Colonic mucosa (tissue), 4 donors: ENCODE measurements around the gene NBAS. TPM values are rescaled to one million over a fixed set of nuclear protein-coding genes. Genes with fewer than 3 reads are reported as not detected.

ENCODE experiments used
- DNase-seq: peaks from one replicate; pipeline ENCODE4 v3.0.0-alpha.2; 2020
- H3K27ac ChIP-seq: fragments of 200-600 bp; one replicate; pipeline ENCODE4 v1.8.0; 2021
- H3K27me3 ChIP-seq: fragments of 200-600 bp; one replicate; pipeline ENCODE4 v1.8.0; 2021
- H3K36me3 ChIP-seq: fragments of 200-600 bp; one replicate; pipeline ENCODE4 v1.8.0; 2021
- H3K4me1 ChIP-seq: fragments of 200-600 bp; one replicate; pipeline ENCODE4 v1.8.0; 2021; ENCODE audit warnings: mild to moderate bottlenecking
- H3K4me3 ChIP-seq: fragments of 200-600 bp; one replicate; pipeline ENCODE4 v1.8.0; 2021
- H3K9ac ChIP-seq, 2 donors: one replicate each; pipeline ENCODE4 v1.7.0; 2013; ENCODE audit warnings: control low read depth in 2 of 2, low read depth in 2 of 2, low read length in 2 of 2
- H3K9me3 ChIP-seq: fragments of 200-600 bp; one replicate; pipeline ENCODE4 v1.8.0; 2021
- CTCF ChIP-seq: fragments of 200-600 bp; IDR thresholded peaks from one replicate; pipeline ENCODE4 v1.8.0; 2022; ENCODE audit warnings: antibody characterized with exemption, mild to moderate bottlenecking
- intact Hi-C: fragments of 100-400 bp; cut with DNase I; formaldehyde crosslinking; loops from one replicate; pipeline ENCODE4 v1.14.1; 2022
- total RNA-seq, 2 donors: library from RNA; stranded (reverse); fragmentation: NEBNext Ultra II Directional in 1 of 2; extraction: Animal tissue kit (Norgen Biotek cat#: 25700) in 1 of 2; gene quantifications; one replicate each; pipeline ENCODE4 v1.2.1, GENCODE V29; 2021
- donor health status: healthy.
- donor health status: DM: no; HTN: no; CAD: no.
- donor health status: DM: no; HTN: no; CAD: no.

Gene NBAS
- total RNA-seq, 2 donors from 2014 or later = 34.4 to 38.9 TPM

- intact Hi-C loops = no loop called here
- no peaks in the 10 kb centered on the region for H3K4me1 ChIP-seq
- no peak for DNase-seq
- no peak overlapping the region for H3K9ac ChIP-seq
- no peak overlapping the region for H3K4me3 ChIP-seq
- no peak overlapping the region for H3K27ac ChIP-seq
- H3K27me3 ChIP-seq = no peaks in the 10 kb centered on the region
- no peaks in the 10 kb centered on the region for H3K9me3 ChIP-seq
- no peaks in the 10 kb centered on the region for H3K36me3 ChIP-seq
- no peak for TF ChIP-seq CTCF
Measured at GRCh38 chr2:15436195-15436594, 124.9 kb downstream of the NBAS start.

GRCh38 chr2:15435474-15435873, 125.7 kb downstream of the NBAS start:
- no peak overlapping the region for H3K27ac ChIP-seq
- no peaks in the 10 kb centered on the region for H3K36me3 ChIP-seq
- no peaks in the 10 kb centered on the region for H3K27me3 ChIP-seq
- no peak for TF ChIP-seq CTCF
- H3K9me3 ChIP-seq = no peaks in the 10 kb centered on the region
- no peak for DNase-seq
- no peak overlapping the region for H3K9ac ChIP-seq
- no peak overlapping the region for H3K4me3 ChIP-seq
- H3K4me1 ChIP-seq = no peaks in the 10 kb centered on the region
- intact Hi-C loops = no loop called here

- Histone ChIP-seq H3K9ac (no peak overlapping the region), H3K27ac (no peak overlapping the region), H3K4me1 (no peaks in the 10 kb centered on the region), H3K27me3 (no peaks in the 10 kb centered on the region), H3K36me3 (no peaks in the 10 kb centered on the region), H3K9me3 (no peaks in the 10 kb centered on the region), H3K4me3 (no peak overlapping the region)
- DNase-seq = no peak
- intact Hi-C loops = no loop called here
- TF ChIP-seq CTCF = no peak
Measured at GRCh38 chr2:15432642-15433256, 128.4 kb downstream of the NBAS start.

- H3K4me1 ChIP-seq = no peaks in the 10 kb centered on the region
Measured at GRCh38 chr2:15429032-15429431, 132.1 kb downstream of the NBAS start.

GRCh38 chr2:15427987-15428386, 133.1 kb downstream of the NBAS start:
- no peak overlapping the region for H3K4me3 ChIP-seq
- intact Hi-C loops = no loop called here

More at GRCh38 chr2:15429032-15429431, 132.1 kb downstream of the NBAS start:
- Histone ChIP-seq H3K9me3 (no peaks in the 10 kb centered on the region), H3K27me3 (no peaks in the 10 kb centered on the region), H3K4me3 (no peak overlapping the region), H3K27ac (no peak overlapping the region), H3K36me3 (no peaks in the 10 kb centered on the region), H3K9ac (no peak overlapping the region)
- TF ChIP-seq CTCF = no peak
- intact Hi-C loops = no loop called here
- no peak for DNase-seq

More at GRCh38 chr2:15427987-15428386, 133.1 kb downstream of the NBAS start:
- DNase-seq = no peak
- no peak overlapping the region for H3K9ac ChIP-seq
- H3K27me3 ChIP-seq = no peaks in the 10 kb centered on the region
- no peak overlapping the region for H3K27ac ChIP-seq
- H3K4me1 ChIP-seq = no peaks in the 10 kb centered on the region
- H3K36me3 ChIP-seq = no peaks in the 10 kb centered on the region
- no peak for TF ChIP-seq CTCF
- no peaks in the 10 kb centered on the region for H3K9me3 ChIP-seq
